GM12873 (cell line): ENCODE measurements around the gene FOXN1.
A peak's percentile ranks its signal among the peaks of the same experiment; 100 is the strongest.

ENCODE experiments used
- TF ChIP-seq, protein P1 (sequence below): IDR thresholded peaks from 2 replicates; pipeline ENCODE4 v1.5.1; 2012; ENCODE audit warnings: low read depth, mild to moderate bottlenecking, moderate library complexity, low read length, control low read depth; ENCODE audit not compliant: insufficient read depth; ENCODE audit errors: missing control alignments

Gene FOXN1

GRCh38 chr17:28554565-28554964 is 48.4 kb downstream of the FOXN1 start:
- TF ChIP-seq, protein P1, sequence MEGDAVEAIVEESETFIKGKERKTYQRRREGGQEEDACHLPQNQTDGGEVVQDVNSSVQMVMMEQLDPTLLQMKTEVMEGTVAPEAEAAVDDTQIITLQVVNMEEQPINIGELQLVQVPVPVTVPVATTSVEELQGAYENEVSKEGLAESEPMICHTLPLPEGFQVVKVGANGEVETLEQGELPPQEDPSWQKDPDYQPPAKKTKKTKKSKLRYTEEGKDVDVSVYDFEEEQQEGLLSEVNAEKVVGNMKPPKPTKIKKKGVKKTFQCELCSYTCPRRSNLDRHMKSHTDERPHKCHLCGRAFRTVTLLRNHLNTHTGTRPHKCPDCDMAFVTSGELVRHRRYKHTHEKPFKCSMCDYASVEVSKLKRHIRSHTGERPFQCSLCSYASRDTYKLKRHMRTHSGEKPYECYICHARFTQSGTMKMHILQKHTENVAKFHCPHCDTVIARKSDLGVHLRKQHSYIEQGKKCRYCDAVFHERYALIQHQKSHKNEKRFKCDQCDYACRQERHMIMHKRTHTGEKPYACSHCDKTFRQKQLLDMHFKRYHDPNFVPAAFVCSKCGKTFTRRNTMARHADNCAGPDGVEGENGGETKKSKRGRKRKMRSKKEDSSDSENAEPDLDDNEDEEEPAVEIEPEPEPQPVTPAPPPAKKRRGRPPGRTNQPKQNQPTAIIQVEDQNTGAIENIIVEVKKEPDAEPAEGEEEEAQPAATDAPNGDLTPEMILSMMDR = peak; percentile 38

DNA sequence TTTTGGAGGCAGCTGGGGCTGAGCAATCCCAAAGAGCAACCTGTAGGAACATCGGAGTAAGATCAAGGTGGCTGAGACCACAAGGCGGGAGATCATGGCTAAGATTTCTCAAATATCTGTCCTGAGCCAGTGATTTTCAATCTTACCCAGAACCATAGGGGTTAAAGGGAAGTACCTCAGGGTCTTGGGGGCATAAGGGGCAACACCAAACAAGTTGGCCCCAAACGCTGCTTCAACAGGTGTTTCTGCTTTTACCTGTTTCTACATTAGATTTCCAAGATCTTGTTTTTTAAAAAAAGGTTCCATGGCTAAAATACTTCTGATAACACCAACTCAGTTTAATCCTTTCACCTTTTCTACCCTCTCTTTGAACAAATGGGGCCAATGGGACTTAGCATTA is 48.9 kb downstream of the FOXN1 start:
- TF ChIP-seq, protein P1 = no peak

DNA sequence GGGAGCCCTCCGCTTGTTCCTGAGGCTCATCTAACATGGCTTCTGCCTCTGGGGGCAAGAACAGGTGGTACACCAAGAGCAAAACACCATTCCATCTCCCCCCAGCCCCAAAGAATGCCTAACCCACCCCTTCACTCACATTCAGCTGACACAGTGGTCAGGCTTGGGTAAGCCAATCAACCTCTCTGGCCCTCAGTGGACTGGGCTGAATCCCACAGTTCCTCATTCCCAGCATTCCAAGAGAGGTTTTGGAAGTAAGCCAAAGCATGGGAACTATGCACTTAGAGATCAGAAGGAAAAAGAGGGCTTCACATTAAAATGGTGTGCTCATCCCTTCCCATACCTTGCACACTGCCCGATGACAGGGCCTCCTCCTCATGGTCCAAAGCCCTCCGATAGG is 57.3 kb downstream of the FOXN1 start:
- TF ChIP-seq, protein P1 = no peak

DNA sequence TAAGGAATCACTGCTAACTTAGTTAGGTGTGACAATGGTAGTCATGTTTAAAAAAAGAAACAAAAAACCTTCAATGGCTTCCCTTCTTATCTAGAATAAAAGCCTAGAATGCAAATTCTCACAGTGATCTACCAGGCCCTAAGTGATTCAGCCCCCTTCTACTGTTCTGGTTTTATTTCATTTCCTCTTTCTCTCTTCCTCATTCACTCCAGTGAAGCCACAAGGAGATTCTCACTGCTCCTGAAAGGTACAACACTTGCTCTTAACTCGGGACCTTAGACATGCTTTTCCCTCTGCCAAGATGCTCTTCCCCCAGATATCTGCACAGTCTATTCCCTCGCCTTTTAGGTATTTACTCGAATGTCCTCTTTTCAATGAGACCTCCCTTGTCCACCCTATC is 61.5 kb downstream of the FOXN1 start:
- TF ChIP-seq, protein P1 = no peak

GRCh38 chr17:28569446-28569845 is 63.3 kb downstream of the FOXN1 start:
- TF ChIP-seq, protein P1 = no peak

- TF ChIP-seq, protein P1 = no peak
Measured at GRCh38 chr17:28570716-28571360, 64.7 kb downstream of the FOXN1 start.

DNA sequence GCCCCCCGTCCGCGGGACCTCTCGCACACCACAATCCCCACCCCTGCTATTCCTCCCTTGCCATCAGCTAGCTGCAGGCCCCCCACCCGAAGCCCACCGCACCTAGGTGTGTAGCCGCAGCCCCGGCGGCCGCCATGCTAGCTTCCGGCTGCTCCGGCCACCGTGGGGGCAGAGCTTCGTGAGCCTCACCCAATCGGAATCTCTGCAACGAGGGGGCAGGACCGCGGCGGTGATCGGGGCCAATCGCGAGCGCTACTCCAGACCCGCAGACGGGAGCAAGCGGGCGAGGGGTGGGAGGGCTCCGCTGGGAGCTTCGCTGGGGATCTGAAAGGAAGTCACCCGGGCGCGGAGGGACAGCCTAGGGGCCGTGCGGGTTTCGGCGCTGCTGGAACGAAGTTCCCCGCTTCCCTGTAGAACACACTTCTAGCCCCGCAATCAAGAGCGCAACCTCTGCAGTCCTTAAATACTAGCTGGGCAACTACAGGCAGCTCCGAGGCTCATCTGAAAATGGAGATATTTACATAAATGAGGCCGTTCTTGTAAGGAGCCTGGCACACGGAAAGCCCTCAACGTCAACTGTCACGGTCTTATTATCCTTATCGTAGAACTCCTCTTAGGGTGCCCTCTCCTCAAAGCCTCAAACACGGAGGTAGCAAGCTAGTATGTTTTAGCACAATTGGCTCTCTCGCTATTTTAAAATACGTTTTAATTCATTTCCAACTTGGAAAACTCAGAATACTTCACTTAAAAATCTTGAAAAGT is 65.4 kb downstream of the FOXN1 start, which contains the start of gene PIGS:
Gene PIGS (minus strand): TSS at position 164 of the 762 bp plus-strand sequence. CDS start 28 bp downstream, at position 136.
- TF ChIP-seq, protein P1 = no peak
